CD14-positive monocyte (primary cell): Measurements from ENCODE around the gene IL36RN. TPM values are rescaled to one million over a fixed set of nuclear protein-coding genes. Genes with fewer than 3 reads are reported as not detected.

Experiments
- DNase-seq, 3 donors: peaks; one replicate each; pipeline ENCODE4 v3.0.0-alpha.2; 2011 to 2022
- H2AFZ ChIP-seq: 2 replicates; pipeline ENCODE4 v1.6.0; 2012; ENCODE audit warnings: mild to moderate bottlenecking, low read depth, low read length, inconsistent platforms; ENCODE audit not compliant: insufficient read depth, poor library complexity, severe bottlenecking
- H3K27ac ChIP-seq, 2 donors: 1 replicate in 1 of 2; 2 replicates in 1 of 2; pipeline ENCODE4 v1.5.1; 2012 to 2013; ENCODE audit warnings: low read length in 2 of 2, control low read depth in 1 of 2, inconsistent platforms in 1 of 2, low read depth in 1 of 2, mild to moderate bottlenecking in 1 of 2
- H3K27me3 ChIP-seq, 2 donors: one replicate each; pipeline versions ENCODE4 v1.6.0 to v1.6.1; 2011 to 2013; ENCODE audit warnings: low read length in 2 of 2; ENCODE audit not compliant: control insufficient read depth in 2 of 2, insufficient read depth in 2 of 2
- H3K36me3 ChIP-seq, 2 donors: replicated peaks in 1 of 2; 1 replicate in 1 of 2; 2 replicates in 1 of 2; pipeline versions ENCODE4 v1.5.1 to v1.6.1; 2012 to 2013; ENCODE audit warnings: low read length in 2 of 2, control low read depth in 1 of 2, inconsistent platforms in 1 of 2, mild to moderate bottlenecking in 1 of 2; ENCODE audit not compliant: insufficient read depth in 2 of 2, control insufficient read depth in 1 of 2
- H3K4me1 ChIP-seq, 2 donors: 1 replicate in 1 of 2; 2 replicates in 1 of 2; pipeline versions ENCODE4 v1.5.1 to v1.6.1; 2012 to 2013; ENCODE audit warnings: low read length in 2 of 2, control low read depth in 1 of 2, inconsistent platforms in 1 of 2, mild to moderate bottlenecking in 1 of 2, moderate library complexity in 1 of 2; ENCODE audit not compliant: insufficient read depth in 2 of 2, control insufficient read depth in 1 of 2
- H3K4me2 ChIP-seq: replicated peaks from 2 replicates; pipeline ENCODE3; 2012; ENCODE audit warnings: low read length, moderate library complexity, mild to moderate bottlenecking; ENCODE audit not compliant: poor library complexity, severe bottlenecking; ENCODE audit errors: extremely low read depth
- H3K4me3 ChIP-seq, 3 experiments: fragments of 200-600 bp in 1 of 3; sonication (generic) in 1 of 3; replicated peaks in 1 of 3; 1 replicate in 2 of 3; 2 replicates in 1 of 3; pipeline ENCODE4 v1.5.1; 2011 to 2013; ENCODE audit warnings: low read length in 3 of 3, mild to moderate bottlenecking in 3 of 3, control low read depth in 2 of 3, low read depth in 2 of 3, inconsistent platforms in 1 of 3, moderate library complexity in 1 of 3
- H3K79me2 ChIP-seq: 2 replicates; pipeline ENCODE4 v1.6.0; 2012; ENCODE audit warnings: mild to moderate bottlenecking, control low read depth, inconsistent platforms, low read length, moderate library complexity; ENCODE audit not compliant: insufficient read depth
- H3K9ac ChIP-seq: 2 replicates; pipeline ENCODE4 v1.6.0; 2017; ENCODE audit warnings: low read length, mild to moderate bottlenecking; ENCODE audit not compliant: insufficient read depth, poor library complexity, severe bottlenecking
- H3K9me3 ChIP-seq, 2 donors: replicated peaks in 1 of 2; 1 replicate in 1 of 2; 2 replicates in 1 of 2; pipeline versions ENCODE4 v1.5.1 to v1.6.1; 2012 to 2013; ENCODE audit warnings: low read length in 2 of 2, control low read depth in 1 of 2; ENCODE audit not compliant: control insufficient read depth in 1 of 2, insufficient read depth in 1 of 2
- H4K20me1 ChIP-seq: 2 replicates; pipeline ENCODE4 v1.6.0; 2012; ENCODE audit warnings: mild to moderate bottlenecking, low read length, control low read depth, moderate library complexity; ENCODE audit not compliant: insufficient read depth
- H3K27ac Mint-ChIP-seq, 7 donors: one replicate each; pipeline ENCODE4 v1.8.0; 2020; ENCODE audit warnings: mild to moderate bottlenecking in 7 of 7, mixed read lengths in 7 of 7, moderate library complexity in 6 of 7, inconsistent platforms in 2 of 7
- H3K27me3 Mint-ChIP-seq, 3 donors: one replicate each; pipeline ENCODE4 v1.8.0; 2021 to 2022; ENCODE audit warnings: low read depth in 3 of 3, mild to moderate bottlenecking in 3 of 3, mixed read lengths in 3 of 3, moderate library complexity in 3 of 3, inconsistent platforms in 1 of 3
- H3K36me3 Mint-ChIP-seq, 2 donors: one replicate each; pipeline ENCODE4 v1.8.0; 2020; ENCODE audit warnings: mixed read lengths in 2 of 2, inconsistent platforms in 1 of 2, mild to moderate bottlenecking in 1 of 2
- H3K4me1 Mint-ChIP-seq: one replicate; pipeline ENCODE4 v1.8.0; 2020; ENCODE audit warnings: mild to moderate bottlenecking, mixed read lengths
- H3K4me3 Mint-ChIP-seq, 2 donors: one replicate each; pipeline ENCODE4 v1.8.0; 2020; ENCODE audit warnings: mild to moderate bottlenecking in 2 of 2, mixed read lengths in 2 of 2, moderate library complexity in 1 of 2
- H3K9me3 Mint-ChIP-seq, 7 donors: one replicate each; pipeline ENCODE4 v1.8.0; 2020 to 2022; ENCODE audit warnings: mixed read lengths in 7 of 7, mild to moderate bottlenecking in 6 of 7, moderate library complexity in 6 of 7, inconsistent platforms in 2 of 7
- CTCF ChIP-seq: fragments of 200-600 bp; IDR thresholded peaks from one replicate; pipeline ENCODE4 v1.8.0; 2022; ENCODE audit warnings: antibody characterized with exemption, mild to moderate bottlenecking
- WGBS: methylation state at CpG from one replicate; pipeline ENCODE4 v1.1.5; 2013; ENCODE audit warnings: missing lambda C conversion rate; ENCODE audit not compliant: insufficient coverage; 5-methylcytosine and 5-hydroxymethylcytosine counted together
- intact Hi-C, 2 donors: fragments of 100-400 bp; cut with micrococcal nuclease; formaldehyde crosslinking; loops; one replicate each; pipeline versions ENCODE4 v1.15.0 to v1.15.1; 2023
- polyA plus RNA-seq, 3 donors: library from polyadenylated mRNA; depleted of rRNA in 1 of 3; unstranded in 2 of 3; stranded (reverse) in 1 of 3; fragments of 300-500 nt in 2 of 3; fragments of >200 nt in 1 of 3; fragmentation: Illumina TruSeq in 2 of 3; gene quantifications; 1 replicate in 2 of 3; 2 replicates in 1 of 3; pipeline ENCODE4 v1.2.3, GENCODE V29; 2012 to 2021

IL36RN gene
- polyA plus RNA-seq, 3 donors: not detected

- intact Hi-C loops: no loop called here
- Mint-ChIP-seq H3K9me3 (peaks cover 0 to 2% (median 0%) of the 10 kb centered on the region in 7 donors), H3K27me3 (peaks cover 0 to 8% (median 2%) of the 10 kb centered on the region in 3 donors), H3K27ac (no peak overlapping the region), H3K4me3 (no peak overlapping the region), H3K36me3 (no peaks in the 10 kb centered on the region), H3K4me1 (peaks cover 29% of the 10 kb centered on the region)
- Histone ChIP-seq H3K36me3 (no peaks in the 10 kb centered on the region), H4K20me1 (no peaks in the 10 kb centered on the region), H3K79me2 (no peaks in the 10 kb centered on the region), H3K27ac (no peak overlapping the region), H2AFZ (no peak overlapping the region), H3K4me2 (no peak overlapping the region), H3K9ac (no peak overlapping the region), H3K9me3 (no peaks in the 10 kb centered on the region), H3K4me3 (no peak overlapping the region), H3K4me1 (peaks cover 12% of the 10 kb centered on the region in 2 donors), H3K27me3 (no peaks in the 10 kb centered on the region)
- no peak for TF ChIP-seq CTCF
- WGBS: no CpG with 5 or more reads among the region's 4 CpGs
- DNase-seq: no peak
Measured at GRCh38 chr2:113079131-113079530, 20.1 kb downstream of the IL36RN start.

- peak; percentile 89 for TF ChIP-seq CTCF
- intact Hi-C loops: loop anchor here (1.0 to 10.0 kb wide), 4 partner anchors 47 to 295 kb away; partner anchors contain the start of gene IL1RN (in 1 of the 2)
- DNase-seq: peak; percentile 40 to 86 (median 50)
- H3K27ac ChIP-seq: no peak overlapping the region
- peaks cover 0 to 5% (median 2%) of the 10 kb centered on the region in 3 donors for H3K27me3 Mint-ChIP-seq
- H3K36me3 ChIP-seq: no peaks in the 10 kb centered on the region
- H3K79me2 ChIP-seq: no peaks in the 10 kb centered on the region
- H3K9ac ChIP-seq: no peak overlapping the region
- WGBS: 24% methylated on average over 3 of the region's 9 CpGs
- H3K9me3 ChIP-seq: no peaks in the 10 kb centered on the region
- no peaks in the 10 kb centered on the region for H4K20me1 ChIP-seq
- no peak overlapping the region for H3K4me2 ChIP-seq
- no peak overlapping the region for H3K27ac Mint-ChIP-seq
- no peak overlapping the region for H2AFZ ChIP-seq
- no peaks in the 10 kb centered on the region for H3K9me3 Mint-ChIP-seq
- H3K4me1 ChIP-seq: peaks cover 12% of the 10 kb centered on the region in 2 donors
- no peak overlapping the region for H3K4me3 Mint-ChIP-seq
- H3K4me1 Mint-ChIP-seq: peaks cover 34% of the 10 kb centered on the region
- no peaks in the 10 kb centered on the region for H3K36me3 Mint-ChIP-seq
- H3K4me3 ChIP-seq: no peak overlapping the region
- H3K27me3 ChIP-seq: no peaks in the 10 kb centered on the region
Measured at GRCh38 chr2:113080134-113080533, 21.1 kb downstream of the IL36RN start.
